Hepatic stellate cell (primary cell): ENCODE measurements around the gene CFAP99.

Source experiments
- DNase-seq: peaks from one replicate; pipeline ENCODE4 v3.0.0; 2011; ENCODE audit warnings: low spot score

The CFAP99 gene

DNA sequence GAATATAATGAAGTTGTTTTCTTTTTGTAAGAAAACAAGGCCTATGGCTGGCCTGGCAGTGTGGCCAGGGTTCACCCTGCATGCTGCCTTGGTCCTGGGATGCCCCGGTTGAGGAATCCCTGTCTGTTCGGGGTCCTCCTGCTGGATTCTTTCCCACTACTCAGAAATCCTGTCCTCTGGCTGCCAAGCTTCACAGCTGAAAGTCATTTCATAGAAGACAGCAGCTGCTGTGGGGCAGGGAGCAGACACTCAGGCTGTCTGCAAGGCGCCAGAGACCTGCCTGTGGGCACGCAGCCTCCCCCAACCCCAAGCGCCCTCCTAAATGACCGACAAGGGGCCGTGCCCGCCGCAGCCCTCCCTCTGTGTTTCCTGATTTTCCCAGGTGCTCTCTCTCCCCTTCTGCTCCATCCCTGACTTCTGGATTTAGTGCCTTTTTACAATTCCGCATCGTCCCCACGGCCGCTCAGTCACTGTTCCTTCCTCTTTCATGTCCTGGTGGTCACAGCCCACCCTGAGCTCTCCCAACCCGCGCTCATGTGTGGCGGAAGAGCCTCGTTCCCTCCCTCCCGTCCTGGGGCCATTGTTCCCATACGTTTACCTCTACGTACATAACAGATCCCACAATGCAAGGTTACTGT lies 27.9 kb upstream of the CFAP99 start:
- DNase-seq, result no peak

DNA sequence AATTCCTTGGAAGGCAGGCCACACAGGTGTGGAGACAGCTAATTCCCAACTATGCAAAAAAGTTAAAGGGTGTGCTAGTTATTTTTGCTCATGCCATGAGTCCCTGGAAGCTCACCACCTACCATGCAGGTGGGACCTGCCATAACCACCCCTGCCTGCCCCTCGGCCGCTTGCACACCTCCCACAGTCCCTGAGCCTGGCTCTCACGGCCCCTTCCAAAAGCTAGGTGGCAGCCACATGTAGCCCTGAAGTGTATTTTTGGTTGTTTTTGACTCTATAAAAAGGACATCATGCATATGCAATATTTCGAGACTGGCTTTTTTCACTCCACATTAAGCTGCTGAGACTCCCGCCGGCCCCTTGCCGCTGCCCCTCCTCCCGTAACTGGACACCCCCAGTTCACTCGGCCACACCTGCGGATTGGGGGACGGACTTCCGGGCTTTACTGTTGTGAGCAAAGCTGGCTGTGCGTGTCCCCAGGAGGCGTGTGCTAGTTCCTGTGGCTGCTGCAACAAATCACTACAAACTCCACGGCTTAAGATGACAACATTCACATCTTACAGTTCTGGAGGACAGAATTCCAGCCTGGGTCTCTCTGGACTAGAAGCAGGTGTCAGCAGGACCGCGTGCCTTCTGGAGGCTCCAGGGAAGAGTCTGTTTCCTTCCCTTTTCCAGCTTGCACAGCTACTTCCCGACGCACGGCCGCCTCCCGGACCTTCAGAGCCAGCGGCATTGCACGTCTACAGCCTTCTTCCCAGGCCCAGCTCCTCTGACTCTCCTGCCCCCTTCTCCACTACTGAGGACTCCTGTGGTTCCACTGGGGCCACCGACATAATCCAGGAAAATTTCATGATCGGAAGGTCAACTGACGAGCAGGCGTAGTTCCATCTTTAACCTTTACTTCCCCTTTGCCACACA lies 25.1 kb upstream of the CFAP99 start:
- no peak for DNase-seq

DNA sequence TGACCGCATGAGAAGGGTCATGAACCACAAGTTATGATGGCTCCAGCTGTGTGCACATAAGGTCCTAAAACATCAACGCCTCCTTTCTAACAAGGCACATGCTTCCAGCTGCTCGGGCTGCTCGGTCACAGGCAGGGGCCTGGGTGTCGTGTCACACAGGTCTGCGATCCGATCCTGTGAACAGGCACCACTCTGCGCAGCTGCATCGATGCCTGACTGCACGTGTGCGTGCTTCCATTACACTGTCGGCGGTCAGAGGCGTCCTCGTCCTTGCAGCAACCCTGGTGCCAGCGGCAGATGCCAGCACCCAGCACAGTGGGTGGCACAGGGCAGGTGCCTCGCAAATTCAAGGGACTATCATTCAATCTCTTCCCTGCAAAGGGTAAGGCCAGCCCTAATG lies 24.2 kb upstream of the CFAP99 start:
- DNase-seq, result no peak

DNA sequence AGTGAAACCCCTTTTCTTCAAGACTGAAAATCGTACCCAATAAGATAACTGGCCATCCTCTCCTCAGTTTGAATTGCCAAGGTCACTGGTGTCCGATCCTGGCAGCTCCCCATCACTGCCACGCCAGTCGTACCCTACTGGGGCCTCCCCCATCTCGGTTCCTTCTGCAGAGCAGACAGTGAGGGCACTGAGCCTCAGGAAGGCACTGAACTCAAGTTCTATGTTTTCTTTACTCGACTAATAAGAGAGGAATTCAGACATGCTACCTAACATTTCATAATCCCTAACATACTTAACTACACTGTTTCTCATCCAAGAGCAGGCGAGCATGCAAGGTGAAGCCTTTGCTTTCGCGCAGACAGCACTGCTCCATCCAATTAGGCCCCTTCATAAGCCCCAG lies 23.7 kb upstream of the CFAP99 start:
- DNase-seq, result peak; percentile 50

DNA sequence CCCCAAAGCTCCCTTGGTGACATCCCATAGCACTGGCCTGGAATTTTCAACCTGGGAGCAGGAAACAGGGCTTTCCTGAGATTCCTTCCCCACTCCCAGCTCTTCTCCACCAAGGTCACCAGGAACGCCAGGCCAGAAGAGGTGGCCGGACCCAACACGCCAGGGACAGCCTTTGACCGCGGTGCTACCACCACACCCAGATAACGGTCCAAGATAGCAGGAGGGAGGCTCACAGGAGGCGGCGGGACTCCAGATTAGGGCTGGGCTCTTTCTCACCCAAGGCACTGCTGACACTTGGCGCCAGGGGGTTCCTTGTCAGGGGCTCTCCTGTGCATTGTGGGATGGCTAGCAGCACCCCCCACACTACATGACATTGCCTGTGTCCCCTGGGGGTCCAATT lies 23.2 kb upstream of the CFAP99 start:
- DNase-seq, result no peak

DNA sequence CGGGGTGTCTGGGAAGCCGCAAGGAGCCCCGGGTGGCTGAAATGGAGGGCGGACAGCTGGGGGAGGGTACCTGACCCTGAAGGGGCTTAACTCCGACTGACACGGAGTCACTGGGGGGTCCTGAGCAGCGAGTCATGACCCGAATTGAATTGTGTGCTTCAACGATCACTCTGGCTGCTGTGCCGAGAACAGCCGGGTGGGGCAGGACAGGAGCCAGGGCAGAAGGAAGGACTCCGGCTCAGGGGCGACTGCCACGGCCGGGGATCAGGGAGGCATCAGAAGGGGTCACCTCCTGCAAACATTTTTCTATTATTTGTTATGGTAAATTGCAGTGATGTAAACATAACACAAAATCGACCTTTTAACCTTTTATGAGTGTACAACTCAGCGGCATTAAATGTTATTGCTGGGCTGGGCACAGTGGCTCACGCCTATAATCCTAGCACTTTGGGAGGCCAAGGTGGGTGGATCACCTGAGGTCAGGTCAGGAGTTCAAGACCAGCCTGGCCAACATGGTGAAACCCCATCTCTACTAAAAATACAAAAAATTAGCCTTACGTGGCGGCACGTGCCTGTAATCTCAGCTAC lies 21.9 kb upstream of the CFAP99 start:
- DNase-seq, result no peak

DNA sequence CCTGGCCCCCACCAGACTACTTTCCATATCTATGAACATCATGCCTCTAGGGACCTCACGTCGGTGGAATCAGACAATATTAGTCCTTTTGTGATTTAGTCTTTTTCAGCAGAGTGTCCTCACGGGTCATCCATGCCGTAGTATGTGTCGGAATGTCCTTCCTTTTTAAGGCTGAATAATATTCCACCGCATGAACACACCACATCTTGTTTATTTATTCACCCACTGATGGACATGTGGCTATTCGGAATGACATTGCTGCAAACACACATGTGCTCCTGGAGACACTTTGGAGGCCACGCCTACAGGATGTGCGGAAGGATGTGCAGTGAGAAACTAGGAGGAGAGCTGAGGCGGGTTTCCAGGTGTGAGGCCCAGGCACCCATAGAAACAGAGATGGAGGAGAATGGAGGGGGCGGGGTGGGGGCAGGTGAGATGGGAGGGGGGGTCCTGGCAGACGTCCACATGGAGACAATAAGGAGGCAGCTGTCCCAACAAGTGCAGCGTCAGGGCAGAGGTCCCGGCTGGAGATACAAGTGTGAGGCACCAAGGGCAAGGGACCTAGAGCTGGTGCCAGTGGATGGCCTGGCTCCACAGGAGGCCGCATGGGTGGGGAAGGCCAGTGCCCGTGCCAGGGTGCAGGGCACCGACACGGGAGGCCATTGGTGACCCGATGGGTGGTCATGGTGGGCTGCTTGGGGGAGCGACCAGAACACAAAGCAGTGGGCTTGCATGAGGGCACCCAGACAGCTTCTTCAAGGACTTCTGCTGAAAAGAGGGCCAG lies 21.0 kb upstream of the CFAP99 start:
- no peak for DNase-seq

DNA sequence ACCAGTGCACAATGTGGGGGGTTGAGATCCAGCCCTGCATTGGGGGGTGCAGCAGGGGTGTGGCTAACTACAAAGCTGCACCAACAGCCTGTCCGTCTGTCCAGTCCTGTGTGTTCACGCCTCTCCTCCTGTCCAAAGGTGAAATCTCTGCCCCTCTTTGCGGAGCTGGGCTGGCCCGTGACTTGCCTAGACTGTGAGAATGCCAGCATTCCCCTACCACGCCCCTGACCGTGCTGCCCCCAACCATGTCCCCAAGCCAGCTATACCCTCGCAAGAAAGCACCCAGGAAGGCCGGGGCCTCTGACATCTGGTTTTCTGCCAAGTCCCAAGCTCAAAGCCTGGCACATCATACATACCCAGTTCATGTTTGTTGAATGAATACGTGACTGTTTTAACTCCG lies 19.5 kb upstream of the CFAP99 start:
- no peak for DNase-seq

DNA sequence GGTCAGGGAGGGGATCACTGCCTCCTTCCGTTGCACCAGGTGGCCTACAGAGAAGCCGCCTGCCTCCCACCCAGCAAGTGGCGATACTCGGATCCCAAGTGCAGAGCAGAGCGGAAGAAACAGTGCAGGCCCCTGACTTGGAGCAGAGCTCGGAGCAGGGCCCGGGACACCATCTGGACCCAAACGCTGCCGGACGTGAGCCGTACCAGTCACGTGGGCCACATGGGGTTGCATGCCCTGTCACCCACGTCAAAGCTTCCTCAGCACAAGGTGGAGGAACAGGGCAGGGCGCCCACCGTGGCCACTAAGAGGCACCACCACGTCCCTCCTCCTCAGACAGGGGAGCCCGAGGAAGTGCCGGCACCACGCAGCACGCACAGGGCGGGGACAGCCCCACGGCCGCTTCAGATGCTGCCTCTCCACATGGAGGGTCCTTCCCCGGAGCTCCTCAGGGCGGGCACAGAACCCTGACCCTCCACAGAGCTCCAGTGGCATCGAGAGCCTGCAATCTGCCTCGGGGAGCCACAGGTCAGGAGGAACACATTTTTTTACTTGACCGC lies 19.0 kb upstream of the CFAP99 start:
- no peak for DNase-seq

DNA sequence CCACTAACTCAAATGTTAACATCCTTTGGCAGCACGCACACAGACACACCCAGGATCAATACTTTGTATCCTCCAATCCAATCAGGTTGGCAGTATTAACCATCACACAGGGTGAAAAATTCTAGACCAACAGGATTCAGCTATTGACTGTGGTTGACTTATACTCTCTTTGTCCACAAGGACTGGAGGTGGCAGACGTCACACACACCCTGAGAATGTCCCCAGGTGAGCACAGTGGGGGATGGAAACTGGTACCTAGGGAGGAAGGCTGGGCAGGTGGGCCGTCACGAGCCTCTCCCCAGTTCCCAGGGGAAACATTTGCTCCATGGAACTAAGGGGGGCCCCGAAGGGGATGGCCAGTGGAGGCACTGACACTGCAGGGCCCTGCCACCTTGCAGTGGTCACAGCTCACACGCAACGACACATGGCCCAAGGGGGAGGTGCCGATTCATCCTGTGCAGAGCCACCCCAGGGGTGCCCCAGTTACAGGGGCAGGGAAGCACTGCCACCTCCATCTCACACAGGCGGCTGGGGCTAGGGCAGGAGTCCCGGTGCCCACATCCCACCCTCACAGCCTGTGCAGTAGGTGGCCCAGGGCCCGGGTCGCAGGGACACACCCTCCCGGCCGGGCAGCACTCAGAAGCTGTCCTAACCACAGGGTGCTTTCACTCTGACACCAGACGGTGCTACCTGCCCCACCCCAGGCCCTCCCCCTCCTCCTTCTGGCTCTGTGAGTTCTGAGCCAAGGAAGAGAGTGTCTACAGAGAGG lies 17.7 kb upstream of the CFAP99 start:
- DNase-seq, result no peak

DNA sequence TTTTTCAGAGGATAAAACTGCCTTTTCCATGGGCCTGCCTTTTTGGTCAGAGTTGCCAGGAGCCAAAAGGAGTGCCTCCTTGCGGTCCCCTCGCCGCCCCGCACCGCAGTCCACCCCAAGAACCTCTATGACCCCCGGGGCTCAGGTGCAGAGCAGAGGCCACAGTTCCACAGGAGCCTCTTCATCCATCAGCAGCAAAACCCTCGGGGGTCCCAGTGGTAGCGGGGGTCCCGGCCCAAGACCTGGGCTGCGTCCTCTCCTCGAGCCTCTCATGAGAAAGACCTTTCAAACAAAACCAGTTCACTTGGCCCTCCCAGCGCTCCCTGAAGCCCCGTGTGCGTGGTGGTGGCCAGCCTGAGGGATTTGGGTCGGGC lies 17.2 kb upstream of the CFAP99 start:
- DNase-seq, result no peak

DNA sequence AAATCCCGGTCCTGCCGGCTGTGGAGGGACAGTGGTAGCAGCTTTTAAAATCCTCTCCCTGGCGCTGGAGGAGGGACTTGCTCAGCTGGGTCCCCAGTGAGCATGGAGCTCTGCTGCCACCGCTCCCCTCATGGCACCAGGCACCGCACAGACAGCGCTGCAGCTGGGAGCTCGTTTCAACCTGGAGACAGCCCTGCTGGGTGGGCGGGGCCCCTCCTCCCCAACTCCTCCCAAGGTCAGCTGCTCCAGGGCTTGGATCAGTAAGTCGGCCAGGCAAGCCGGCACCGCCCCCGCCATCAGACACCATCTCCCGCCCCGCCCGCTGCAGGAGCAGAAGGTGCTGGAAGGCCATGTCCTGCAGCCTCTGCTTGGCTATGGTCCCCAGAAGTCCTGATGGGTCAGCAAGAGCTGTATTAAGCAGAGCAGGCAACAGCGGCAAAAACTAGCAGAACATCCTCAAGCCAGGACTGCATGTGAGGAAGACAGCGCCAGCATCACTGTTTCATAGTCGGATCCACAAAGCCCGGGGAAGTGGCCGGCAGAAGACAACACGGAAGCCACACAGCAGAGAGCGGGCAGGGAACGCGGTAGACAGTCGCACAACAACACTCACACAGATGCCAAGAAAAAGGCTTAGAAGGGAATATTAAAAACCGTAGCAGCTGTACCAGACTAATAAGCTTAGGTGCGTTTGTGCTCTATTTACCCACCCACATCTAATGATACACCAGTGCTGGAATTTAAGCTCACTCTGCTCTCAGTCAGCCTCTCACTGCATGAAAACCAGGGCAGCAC lies 16.5 kb upstream of the CFAP99 start:
- DNase-seq, result peak; percentile 49

DNA sequence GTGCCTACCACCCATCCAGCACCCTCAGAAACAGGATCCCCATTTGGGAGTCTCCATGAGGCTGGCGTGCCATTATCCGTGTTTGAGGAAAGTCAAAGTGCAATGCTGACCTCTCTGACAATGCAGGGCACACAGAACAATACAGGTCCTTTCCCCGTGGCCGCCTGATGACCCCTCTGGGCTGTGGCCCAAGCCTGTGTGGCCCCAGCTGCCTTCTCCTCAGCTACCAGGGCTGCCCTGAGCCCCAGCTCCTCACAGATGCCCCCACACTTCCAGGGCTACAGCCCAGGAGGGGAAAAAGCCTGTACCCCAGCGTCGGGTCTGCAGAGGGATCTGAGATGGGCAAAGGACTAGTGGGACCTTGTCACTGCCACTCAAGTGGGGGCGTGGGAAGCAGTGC lies 15.8 kb upstream of the CFAP99 start:
- DNase-seq, result no peak

DNA sequence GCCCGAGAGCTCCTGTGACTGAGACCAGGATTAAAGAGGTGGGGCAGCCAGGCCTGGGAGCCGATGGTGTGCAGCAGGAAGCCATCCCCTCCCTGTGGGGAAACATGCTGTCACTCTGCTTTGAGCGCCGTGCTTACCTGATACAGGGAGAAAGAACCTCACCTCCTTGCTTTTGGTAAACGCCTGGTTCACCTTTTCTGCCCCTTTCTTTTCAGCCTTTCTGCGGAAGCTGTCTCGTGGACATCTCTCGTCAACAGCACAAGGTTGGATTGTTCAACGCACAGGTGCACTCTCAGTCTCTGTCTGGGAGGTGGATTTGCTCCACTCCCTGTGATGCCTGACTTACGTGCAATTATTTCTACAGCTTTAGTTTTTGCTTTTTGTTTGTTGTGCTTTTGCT lies 12.3 kb upstream of the CFAP99 start:
- no peak for DNase-seq

DNA sequence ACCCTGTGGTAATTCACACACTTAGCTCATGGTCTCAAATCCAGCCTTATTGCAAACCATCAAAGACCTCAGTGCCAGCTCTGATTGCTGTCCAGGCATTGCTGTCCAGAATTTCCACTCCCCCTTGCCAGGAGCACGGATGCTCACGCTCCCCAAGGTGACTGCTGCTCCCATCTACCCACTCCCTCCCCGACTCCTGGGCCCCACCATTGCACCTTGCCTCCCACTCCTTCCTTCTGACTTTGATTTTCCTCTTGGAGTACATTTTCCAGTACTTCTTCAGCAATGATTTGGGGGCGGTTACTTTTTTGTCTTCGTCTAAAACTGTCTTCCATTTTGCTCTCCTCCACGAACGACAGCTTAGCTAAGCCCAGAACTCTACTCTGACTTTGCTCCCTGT lies 11.8 kb upstream of the CFAP99 start:
- DNase-seq, result no peak

DNA sequence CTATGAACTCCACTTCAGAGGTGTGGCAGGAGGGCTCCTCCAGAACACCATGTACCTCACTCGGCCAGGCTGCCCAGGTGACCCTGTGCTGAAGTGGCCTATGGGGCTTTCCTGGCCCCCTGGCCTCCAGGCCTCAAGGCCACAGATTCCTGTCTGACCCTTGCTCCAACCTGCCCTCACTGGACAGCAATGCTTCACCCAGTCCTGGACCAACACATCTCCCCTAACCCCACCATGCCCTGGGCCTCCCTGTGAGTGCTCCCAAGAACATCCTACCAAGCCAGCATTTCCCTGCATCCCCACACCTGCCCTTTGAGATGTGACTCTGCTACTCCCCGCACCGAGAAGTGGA lies 10.8 kb upstream of the CFAP99 start:
- DNase-seq, result no peak

DNA sequence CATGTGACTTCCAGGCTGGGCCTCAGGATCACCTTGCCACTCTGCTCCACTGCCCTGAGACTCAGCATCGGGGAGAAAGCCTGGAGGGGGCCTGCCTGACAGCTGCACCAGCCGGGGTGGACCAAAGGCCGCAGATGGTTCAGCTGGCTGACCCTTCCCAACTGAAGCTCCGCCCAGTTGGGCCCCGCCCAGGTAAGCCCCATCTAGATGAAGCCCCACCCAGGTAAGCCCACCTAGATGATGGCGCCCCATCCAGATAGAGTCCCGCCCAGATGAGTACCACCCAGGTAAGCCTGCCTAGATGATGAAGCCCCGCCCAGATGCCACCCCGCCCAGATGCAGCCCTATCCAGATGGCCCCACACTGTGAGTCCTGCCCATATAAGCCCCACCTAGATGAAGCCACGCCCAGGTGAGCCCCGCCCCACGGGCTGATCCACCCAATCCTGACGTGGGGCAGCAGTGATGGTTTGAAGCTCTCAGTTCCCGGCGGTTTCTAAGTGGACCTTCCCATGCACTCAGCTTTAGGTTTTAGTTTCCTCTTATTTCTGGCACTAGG lies 10.3 kb upstream of the CFAP99 start:
- no peak for DNase-seq

DNA sequence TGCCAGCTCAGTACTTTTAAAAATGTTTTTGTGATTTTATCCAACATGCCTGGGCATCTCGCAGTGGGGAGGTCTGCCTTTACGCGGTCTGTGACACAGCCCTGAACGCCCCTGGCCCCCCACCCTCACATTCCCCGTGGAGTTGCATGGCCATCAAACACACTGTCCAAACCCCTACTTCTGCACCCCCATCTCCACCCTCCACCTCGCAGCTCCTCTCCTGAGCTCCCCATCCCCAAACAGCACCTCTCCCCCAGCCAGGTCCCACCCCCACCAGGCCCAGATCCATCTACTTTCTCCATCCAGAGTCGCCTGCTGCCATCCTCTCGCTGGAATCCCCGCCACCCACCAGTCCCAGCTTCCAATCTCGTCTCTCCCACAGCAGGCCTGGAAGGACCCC lies 9.8 kb upstream of the CFAP99 start:
- DNase-seq, result no peak

DNA sequence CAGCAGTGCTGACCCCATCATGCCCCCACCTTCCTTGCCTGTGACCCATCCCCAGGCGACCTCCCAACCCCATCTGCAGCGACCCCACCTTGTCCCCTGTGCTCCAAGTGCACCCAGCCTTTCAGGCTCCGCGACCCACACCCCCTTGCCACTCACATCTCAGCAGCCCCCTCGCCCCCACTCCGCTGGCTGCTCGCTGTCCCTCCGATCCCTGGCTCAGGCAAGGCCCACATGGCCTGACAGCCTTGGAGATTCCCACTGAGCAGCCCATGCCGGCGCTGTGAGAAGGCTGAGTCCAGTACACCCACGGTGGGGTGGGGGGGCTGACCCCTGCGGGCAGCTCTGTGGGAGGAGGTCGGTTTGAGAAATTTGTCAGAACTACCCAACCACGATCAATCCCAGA lies 9.4 kb upstream of the CFAP99 start:
- no peak for DNase-seq

DNA sequence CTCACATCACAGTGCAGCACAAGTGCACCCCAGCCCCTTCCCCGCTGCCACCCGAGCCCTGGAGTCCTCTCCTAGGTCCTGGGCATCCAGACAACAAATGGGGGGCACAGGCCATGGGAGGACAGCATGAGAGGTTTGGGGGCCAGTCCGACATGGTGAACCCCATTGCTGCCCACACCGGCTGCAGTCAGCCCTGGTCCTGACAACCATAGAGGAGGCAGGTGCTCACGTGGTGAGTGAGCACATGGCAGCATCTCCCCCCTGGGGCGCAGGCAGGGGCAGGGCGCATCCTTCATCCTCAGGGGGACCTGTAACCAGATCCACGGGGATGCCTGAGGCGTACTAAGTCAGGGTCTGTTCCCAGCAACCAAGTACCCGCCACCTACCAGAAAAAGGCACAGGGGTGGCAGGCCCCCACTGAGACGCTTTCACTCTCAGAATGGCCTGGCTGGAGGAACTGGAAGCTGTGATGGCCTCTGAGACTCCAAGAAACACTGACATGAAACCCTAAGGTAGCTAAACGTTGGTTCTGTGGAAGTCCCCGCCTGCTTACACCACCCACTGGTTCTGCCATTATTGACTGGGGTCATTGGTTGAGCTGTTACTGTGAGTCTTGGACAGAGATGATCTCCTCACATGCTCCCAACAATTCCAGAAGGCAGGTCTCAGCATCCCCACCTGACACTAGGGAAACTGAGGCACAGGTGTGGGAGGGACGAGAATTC lies 6.8 kb upstream of the CFAP99 start:
- DNase-seq, result no peak
